Large intestine (tissue), 3 donors: ENCODE measurements around the gene AMDHD1. TPM values are rescaled to one million over a fixed set of nuclear protein-coding genes. Genes with fewer than 3 reads are reported as not detected.

Experiments used
- DNase-seq, 2 donors: peaks; one replicate each; pipeline versions ENCODE4 v3.0.0 to v3.0.0-alpha.2; 2013
- H3K27ac ChIP-seq: one replicate; pipeline ENCODE4 v1.5.1; 2013; ENCODE audit warnings: low read length
- H3K27me3 ChIP-seq: 2 replicates; pipeline ENCODE4 v1.6.1; 2013; ENCODE audit warnings: low read length; ENCODE audit not compliant: control insufficient read depth, insufficient read depth
- H3K36me3 ChIP-seq: 2 replicates; pipeline ENCODE4 v1.6.1; 2013; ENCODE audit warnings: low read length; ENCODE audit not compliant: control insufficient read depth, insufficient read depth
- H3K4me1 ChIP-seq: one replicate; pipeline ENCODE4 v1.6.1; 2013; ENCODE audit warnings: low read length; ENCODE audit not compliant: control insufficient read depth, insufficient read depth
- H3K4me3 ChIP-seq: one replicate; pipeline ENCODE4 v1.5.1; 2013; ENCODE audit warnings: low read length
- H3K9me3 ChIP-seq: one replicate; pipeline ENCODE4 v1.6.1; 2013; ENCODE audit warnings: mild to moderate bottlenecking, low read depth, low read length, moderate library complexity; ENCODE audit not compliant: control insufficient read depth
- WGBS: methylation state at CpG from one replicate; pipeline ENCODE4 v1.1.5; 2013; ENCODE audit warnings: low lambda C conversion rate; ENCODE audit not compliant: insufficient coverage; 5-methylcytosine and 5-hydroxymethylcytosine counted together
- polyA plus RNA-seq: library from polyadenylated mRNA; unstranded; fragments of 120-200 nt; gene quantifications from one replicate; pipeline ENCODE4 v1.2.1, GENCODE V29; 2013

Gene AMDHD1
- polyA plus RNA-seq, 1 donor, result 2.7 TPM

DNA sequence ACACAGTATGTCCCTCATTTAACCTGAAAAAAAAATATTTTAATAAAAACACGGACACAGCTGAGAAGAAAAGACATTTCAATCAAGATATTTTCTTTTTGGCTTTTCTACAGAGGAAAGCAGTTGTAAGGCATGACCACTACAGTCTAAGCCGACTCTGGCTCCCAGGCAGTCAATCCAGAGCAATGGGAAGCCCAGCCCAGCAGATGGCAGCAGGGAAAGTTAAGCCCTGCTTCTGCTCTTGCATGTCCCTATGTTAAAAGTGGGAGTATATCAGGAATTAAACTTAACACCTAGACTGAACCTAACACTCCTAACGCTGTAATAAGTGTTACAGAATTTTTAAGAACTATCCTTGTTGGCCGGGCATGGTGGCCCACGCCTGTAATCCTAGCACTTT is 72.5 kb downstream of the AMDHD1 start:
- Histone ChIP-seq H3K4me1 (no peaks in the 10 kb centered on the region), H3K27me3 (no peaks in the 10 kb centered on the region), H3K4me3 (no peak overlapping the region), H3K9me3 (no peaks in the 10 kb centered on the region), H3K27ac (no peak overlapping the region), H3K36me3 (peaks cover 62% of the 10 kb centered on the region)
- WGBS, result 57% methylated on average over 1 of the region's 5 CpGs
- no peak for DNase-seq

Other genes with a start within 250 kb of the AMDHD1 start
- gene NTN4, start 152.6 kb upstream of the AMDHD1 start, polyA plus RNA-seq, result 28.4 TPM
- gene SNRPF, start 84.4 kb upstream of the AMDHD1 start, polyA plus RNA-seq, result 43.6 TPM
- 0.36 TPM for gene CCDC38, start 717 bp upstream of the AMDHD1 start, polyA plus RNA-seq
- 3.6 TPM for gene HAL, start 53.0 kb downstream of the AMDHD1 start, polyA plus RNA-seq
- gene LTA4H, start 92.3 kb downstream of the AMDHD1 start, polyA plus RNA-seq, result 218 TPM